IMR-90 (cell line): ENCODE data around the gene TRABD. TPM values are rescaled to one million over a fixed set of nuclear protein-coding genes. Genes with fewer than 3 reads are reported as not detected.

Source experiments
- ATAC-seq: fragments of 200-7000 bp; cut with Tn5 transposase; 2 replicates; pipeline ENCODE4 v1.9.1; 2020; ENCODE audit warnings: low read depth, mild to moderate bottlenecking, moderate library complexity
- BruUV-seq: library from RNA; stranded (reverse); fragments of 400-500 nt; replicated peaks from 2 replicates; lab custom pipeline; 2021; lab: Mats Ljungman, UMichigan
- CTCF ChIA-PET: fragments of 300-600 bp; formaldehyde crosslinking; extraction: SDS; loops from one replicate; lab custom pipeline; 2021; ENCODE audit warnings: antibody characterized with exemption; lab: Yijun Ruan, JAX
- POLR2A ChIA-PET: fragments of 300-600 bp; sonication (Branson Sonifier 250); formaldehyde crosslinking; loops from one replicate; lab custom pipeline; 2022; ENCODE audit warnings: antibody characterized with exemption; ENCODE audit not compliant: unreplicated experiment; lab: Charles Lee
- DNase-seq: peaks from one replicate; pipeline ENCODE4 v3.0.0; 2013
- H2AFZ ChIP-seq: replicated peaks from 2 replicates; pipeline ENCODE3; 2013; ENCODE audit warnings: low read length, mild to moderate bottlenecking; ENCODE audit not compliant: poor library complexity
- H2AK5ac ChIP-seq: 2 replicates; pipeline ENCODE4 v1.6.1; 2013; ENCODE audit warnings: low read depth, low read length, inconsistent platforms
- H2AK9ac ChIP-seq: replicated peaks from 2 replicates; pipeline ENCODE3; 2013; ENCODE audit warnings: mild to moderate bottlenecking, low read depth, low read length, moderate library complexity; ENCODE audit not compliant: poor library complexity
- H2BK120ac ChIP-seq: 2 replicates; pipeline ENCODE4 v1.6.1; 2013; ENCODE audit warnings: low read depth, low read length, inconsistent platforms
- H2BK15ac ChIP-seq: 3 replicates; pipeline ENCODE4 v1.6.1; 2013; ENCODE audit warnings: low read depth, low read length, inconsistent platforms
- H2BK20ac ChIP-seq: 2 replicates; pipeline ENCODE4 v1.6.1; 2013; ENCODE audit warnings: low read depth, mild to moderate bottlenecking, inconsistent platforms, low read length, moderate library complexity
- H2BK5ac ChIP-seq: 2 replicates; pipeline ENCODE4 v1.6.1; 2013; ENCODE audit warnings: mild to moderate bottlenecking, low read depth, low read length, inconsistent platforms; ENCODE audit not compliant: poor library complexity, severe bottlenecking
- H3K14ac ChIP-seq: replicated peaks from 2 replicates; pipeline ENCODE4 v1.6.1; 2013; ENCODE audit warnings: low read depth, low read length, inconsistent platforms
- H3K18ac ChIP-seq: 2 replicates; pipeline ENCODE4 v1.6.1; 2013; ENCODE audit warnings: low read depth, low read length, control low read depth
- H3K23ac ChIP-seq: 2 replicates; pipeline ENCODE4 v1.6.1; 2013; ENCODE audit warnings: low read depth, low read length, inconsistent platforms
- H3K27ac ChIP-seq: 2 replicates; pipeline ENCODE4 v1.5.1; 2013; ENCODE audit warnings: mild to moderate bottlenecking, control low read depth, low read length; ENCODE audit not compliant: insufficient read depth
- H3K27me3 ChIP-seq: 2 replicates; pipeline ENCODE4 v1.6.1; 2013; ENCODE audit warnings: low read length; ENCODE audit not compliant: control insufficient read depth, insufficient read depth
- H3K36me3 ChIP-seq: 2 replicates; pipeline ENCODE4 v1.6.1; 2013; ENCODE audit warnings: low read length, mixed read lengths; ENCODE audit not compliant: control insufficient read depth, insufficient read depth
- H3K4ac ChIP-seq: 2 replicates; pipeline ENCODE4 v1.6.1; 2013; ENCODE audit warnings: low read depth, low read length, inconsistent platforms
- H3K4me1 ChIP-seq: 2 replicates; pipeline ENCODE4 v1.6.1; 2013; ENCODE audit warnings: low read length, mixed read lengths; ENCODE audit not compliant: control insufficient read depth, insufficient read depth
- H3K4me2 ChIP-seq: 2 replicates; pipeline ENCODE4 v1.6.1; 2013; ENCODE audit warnings: low read depth, mild to moderate bottlenecking, control low read depth, low read length, moderate library complexity
- H3K4me3 ChIP-seq: 2 replicates; pipeline ENCODE4 v1.5.1; 2013; ENCODE audit warnings: low read depth, mild to moderate bottlenecking, control low read depth, low read length, moderate library complexity; ENCODE audit not compliant: insufficient read depth
- H3K56ac ChIP-seq: 2 replicates; pipeline ENCODE4 v1.6.1; 2013; ENCODE audit warnings: low read length, inconsistent platforms; ENCODE audit not compliant: insufficient read depth; ENCODE audit errors: extremely low read depth
- H3K79me1 ChIP-seq, 2 experiments: 2 replicates each; pipeline ENCODE4 v1.6.1; 2013; ENCODE audit warnings: low read length in 2 of 2, inconsistent platforms in 1 of 2, low read depth in 1 of 2
- H3K9ac ChIP-seq: 2 replicates; pipeline ENCODE4 v1.6.1; 2013; ENCODE audit warnings: low read depth, low read length, control low read depth
- H3K9me1 ChIP-seq: 2 replicates; pipeline ENCODE4 v1.6.1; 2013; ENCODE audit warnings: low read length, inconsistent platforms; ENCODE audit not compliant: insufficient read depth
- H3K9me3 ChIP-seq: 2 replicates; pipeline ENCODE4 v1.6.1; 2013; ENCODE audit warnings: low read length; ENCODE audit not compliant: control insufficient read depth, insufficient read depth
- H4K20me1 ChIP-seq: 2 replicates; pipeline ENCODE4 v1.6.1; 2013; ENCODE audit warnings: low read length, inconsistent platforms; ENCODE audit not compliant: insufficient read depth
- H4K5ac ChIP-seq: 2 replicates; pipeline ENCODE4 v1.6.1; 2013; ENCODE audit warnings: mild to moderate bottlenecking, low read depth, low read length, control low read depth
- H4K8ac ChIP-seq, 2 experiments: 2 replicates each; pipeline ENCODE4 v1.6.1; 2013; ENCODE audit warnings: low read depth in 2 of 2, low read length in 2 of 2, control low read depth in 1 of 2, inconsistent platforms in 1 of 2
- H4K91ac ChIP-seq: 2 replicates; pipeline ENCODE4 v1.6.1; 2013; ENCODE audit warnings: low read depth, low read length, inconsistent platforms; ENCODE audit not compliant: insufficient read depth
- MAZ ChIP-seq: IDR thresholded peaks from 2 replicates; pipeline ENCODE4 v1.6.1; 2012; ENCODE audit warnings: low read depth, mild to moderate bottlenecking, low read length, improper control_type of control experiment, moderate library complexity, borderline replicate concordance
- POLR2A ChIP-seq: IDR thresholded peaks from 2 replicates; pipeline ENCODE4 v1.6.1; 2012; ENCODE audit warnings: mild to moderate bottlenecking, low read depth, low read length
- RCOR1 ChIP-seq: IDR thresholded peaks from 2 replicates; pipeline ENCODE4 v1.6.1; 2012; ENCODE audit warnings: mild to moderate bottlenecking, low read length, improper control_type of control experiment; ENCODE audit not compliant: insufficient replicate concordance
- WGBS, 2 experiments: methylation state at CpG; one replicate each; pipeline versions ENCODE4 v1.1.5 to v1.1.7; 2013; ENCODE audit warnings: missing lambda C conversion rate in 2 of 2; ENCODE audit not compliant: insufficient read length in 1 of 2; ENCODE audit errors: extremely low coverage in 2 of 2; 5-methylcytosine and 5-hydroxymethylcytosine counted together
- dilution Hi-C: fragments of 300-500 bp; cut with HindIII; formaldehyde crosslinking; loops from one replicate; pipeline ENCODE4 v1.14.3; 2018; ENCODE audit warnings: low sequenced_read_pairs; ENCODE audit not compliant: unreplicated experiment
- in situ Hi-C: fragments of 300-500 bp; cut with MboI; formaldehyde crosslinking; loops from 3 replicates; pipeline ENCODE4 v1.14.3; 2019; ENCODE audit warnings: low sequenced_read_pairs, inconsistent platforms, mixed read lengths
- intact Hi-C: fragments of 100-400 bp; cut with micrococcal nuclease; formaldehyde crosslinking; loops from 2 replicates; pipeline ENCODE4 v1.10.0; 2022
- polyA plus RNA-seq, 3 experiments: library from polyadenylated mRNA; depleted of rRNA; stranded (reverse); fragments of >200 nt; gene quantifications; 2 replicates each; pipeline ENCODE4 v1.2.3, GENCODE V29; 2012; ENCODE audit warnings: low replicate concordance in 1 of 3
- total RNA-seq: library from RNA; depleted of rRNA; stranded (reverse); fragments of >200 nt; gene quantifications from 2 replicates; pipeline ENCODE4 v1.2.3, GENCODE V29; 2012
- TF ChIP-seq, protein P1 (sequence below): fragments of 150-350 bp; IDR thresholded peaks from 2 replicates; pipeline ENCODE4 v1.6.1; 2016; ENCODE audit warnings: low read depth, mild to moderate bottlenecking, low read length, moderate library complexity, borderline replicate concordance
- TF ChIP-seq, protein P2 (sequence below): fragments of 150-350 bp; IDR thresholded peaks from 2 replicates; pipeline ENCODE4 v1.6.1; 2017; ENCODE audit warnings: mild to moderate bottlenecking, antibody characterized with exemption, low read length, low read depth

TRABD gene
- total and polyA plus RNA-seq, 2 of the 4 experiments (the other 2 are of a cell fraction): 13.4 to 42.7 TPM

DNA sequence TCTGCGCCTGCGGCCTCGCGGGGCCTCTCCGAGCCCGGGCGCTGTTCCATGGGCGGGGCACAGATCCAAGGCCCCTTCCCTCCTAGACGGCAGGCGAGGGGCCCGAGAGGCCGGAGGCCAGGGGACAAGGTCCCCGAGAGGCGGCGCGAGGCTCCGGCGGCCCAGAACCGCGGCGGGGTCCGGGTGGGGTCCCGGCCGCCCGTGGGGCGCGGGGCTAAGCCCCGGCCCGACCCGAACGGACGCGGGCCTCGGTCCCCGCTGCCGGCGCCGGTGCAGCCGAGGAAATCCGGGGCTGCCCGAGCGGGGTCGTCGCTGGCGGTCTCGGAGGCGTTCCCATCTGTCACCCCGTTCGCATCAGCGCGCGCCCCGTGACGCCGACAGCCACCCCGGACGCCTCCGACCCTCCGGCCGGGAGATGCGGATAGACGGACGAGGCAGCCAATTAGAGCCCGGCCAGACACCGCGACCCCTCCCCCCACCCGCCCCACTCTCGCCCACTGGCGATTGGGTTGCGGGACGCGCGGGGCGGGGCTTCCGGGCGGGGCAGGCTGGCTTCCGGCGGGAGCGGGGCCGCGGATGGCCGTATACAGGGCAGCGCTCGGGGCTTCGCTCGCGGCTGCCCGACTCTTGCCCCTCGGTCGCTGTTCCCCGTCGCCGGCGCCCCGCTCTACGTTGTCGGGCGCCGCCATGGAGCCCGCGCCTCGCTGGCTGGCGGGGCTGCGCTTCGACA, 14.9 kb downstream of the TRABD start, which contains the start of gene SELENOO:
Gene SELENOO (plus strand): TSS at position 551 of the 730 bp plus-strand sequence. CDS start 26 bp downstream, at position 577.
- no peak within 1 kb of the TSS for H2BK15ac ChIP-seq
- no peak within 1 kb of the TSS for H3K14ac ChIP-seq
- 0% methylated on average over 79 of the region's 105 CpGs; no CpG with 5 or more reads in 1 of the 2 experiments for WGBS, 2 experiments
- intact Hi-C loops (loop anchor here (10.0 kb wide), 1 partner anchor 226 kb away; no protein-coding TSS in a partner anchor), dilution Hi-C loops (no loop called here), in situ Hi-C loops (loop anchor here (25.0 kb wide), 1 partner anchor 388 kb away; no protein-coding TSS in a partner anchor)
- H3K56ac ChIP-seq: 0 out of 2 replicates have a peak within 1 kb of the TSS, but pooled peaks have one; percentile 11
- H3K36me3 ChIP-seq: peaks cover 18% of the 10 kb centered on the region
- no peak within 1 kb of the TSS for H3K18ac ChIP-seq
- peaks cover 41 to 44% of the 10 kb centered on the region in 2 experiments for H3K79me1 ChIP-seq
- no TSS peak for BruUV-seq
- H4K5ac ChIP-seq: no peak within 1 kb of the TSS
- peak within 1 kb of the TSS; percentile 95 for H2AFZ ChIP-seq
- H4K8ac ChIP-seq: 0 out of 4 replicates have a peak within 1 kb of the TSS, but pooled peaks of 1 of the 2 experiments have one; percentile 65
- H2BK5ac ChIP-seq: peak within 1 kb of the TSS; percentile 56
- H3K9me3 ChIP-seq: no peaks in the 10 kb centered on the region
- H3K4me3 ChIP-seq: peak within 1 kb of the TSS; percentile 92
- H4K91ac ChIP-seq: no peak within 1 kb of the TSS
- peaks cover 4% of the 10 kb centered on the region; the same call in 1 of the 2 replicates for H3K4me1 ChIP-seq
- 0 out of 2 replicates have a peak, but pooled peaks cover 2% of the 10 kb centered on the region for H3K9me1 ChIP-seq
- H2AK9ac ChIP-seq: peak within 1 kb of the TSS; percentile 96
- TF ChIP-seq MAZ (peak; percentile 81; the same call in 1 of the 2 replicates), RCOR1 (no peak), POLR2A (peak; percentile 62; the same call in 1 of the 2 replicates)
- TF ChIP-seq, protein P1, sequence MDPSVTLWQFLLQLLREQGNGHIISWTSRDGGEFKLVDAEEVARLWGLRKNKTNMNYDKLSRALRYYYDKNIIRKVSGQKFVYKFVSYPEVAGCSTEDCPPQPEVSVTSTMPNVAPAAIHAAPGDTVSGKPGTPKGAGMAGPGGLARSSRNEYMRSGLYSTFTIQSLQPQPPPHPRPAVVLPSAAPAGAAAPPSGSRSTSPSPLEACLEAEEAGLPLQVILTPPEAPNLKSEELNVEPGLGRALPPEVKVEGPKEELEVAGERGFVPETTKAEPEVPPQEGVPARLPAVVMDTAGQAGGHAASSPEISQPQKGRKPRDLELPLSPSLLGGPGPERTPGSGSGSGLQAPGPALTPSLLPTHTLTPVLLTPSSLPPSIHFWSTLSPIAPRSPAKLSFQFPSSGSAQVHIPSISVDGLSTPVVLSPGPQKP: no peak
- TF ChIP-seq, protein P2, sequence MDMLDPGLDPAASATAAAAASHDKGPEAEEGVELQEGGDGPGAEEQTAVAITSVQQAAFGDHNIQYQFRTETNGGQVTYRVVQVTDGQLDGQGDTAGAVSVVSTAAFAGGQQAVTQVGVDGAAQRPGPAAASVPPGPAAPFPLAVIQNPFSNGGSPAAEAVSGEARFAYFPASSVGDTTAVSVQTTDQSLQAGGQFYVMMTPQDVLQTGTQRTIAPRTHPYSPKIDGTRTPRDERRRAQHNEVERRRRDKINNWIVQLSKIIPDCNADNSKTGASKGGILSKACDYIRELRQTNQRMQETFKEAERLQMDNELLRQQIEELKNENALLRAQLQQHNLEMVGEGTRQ: peak; percentile 45; the same call in 1 of the 2 replicates
- peak within 1 kb of the TSS; percentile 42; the same call in 1 of the 2 replicates for H3K4ac ChIP-seq
- no peak within 1 kb of the TSS for H2BK20ac ChIP-seq
- no peak within 1 kb of the TSS for H2BK120ac ChIP-seq
- POLR2A ChIA-PET: no interaction called here
- peaks cover 8% of the 10 kb centered on the region for H4K20me1 ChIP-seq
- peak within 1 kb of the TSS; percentile 31 for H3K23ac ChIP-seq
- H3K9ac ChIP-seq: peak within 1 kb of the TSS; percentile 75
- H3K27me3 ChIP-seq: no peaks in the 10 kb centered on the region
- DNase-seq: peak; percentile 77
- CTCF ChIA-PET: no interaction called here
- peak; percentile 92 for ATAC-seq
- H3K27ac ChIP-seq: peak within 1 kb of the TSS; percentile 68; the same call in 1 of the 2 replicates
- no peak within 1 kb of the TSS for H2AK5ac ChIP-seq
- H3K4me2 ChIP-seq: peak within 1 kb of the TSS; percentile 93
